GM23338 (cell line): Measurements from ENCODE around the gene SF3A1. TPM values are rescaled to one million over a fixed set of nuclear protein-coding genes. Genes with fewer than 3 reads are reported as not detected.

Source experiments
- ATAC-seq: fragments of 200-7000 bp; cut with Tn5 transposase; 3 replicates; pipeline ENCODE4 v1.9.1; 2020
- DNase-seq: peaks from one replicate; pipeline ENCODE4 v3.0.0-alpha.2; 2015; ENCODE audit warnings: low spot score
- H2AFZ ChIP-seq: fragments of 200-600 bp; sonication (generic); 2 replicates; pipeline ENCODE4 v1.8.0; 2016; ENCODE audit warnings: antibody characterized with exemption, mild to moderate bottlenecking, moderate library complexity
- H3F3A ChIP-seq: fragments of 200-600 bp; sonication (generic); replicated peaks from 2 replicates; pipeline ENCODE4 v1.8.0; 2017; ENCODE audit warnings: antibody characterized with exemption, mixed run types, low read depth
- H3K27ac ChIP-seq: fragments of 200-600 bp; sonication (generic); 2 replicates; pipeline ENCODE4 v1.6.1; 2016; ENCODE audit warnings: low read depth
- H3K27me3 ChIP-seq: fragments of 200-600 bp; sonication (generic); 2 replicates; pipeline ENCODE4 v1.8.0; 2016; ENCODE audit warnings: mild to moderate bottlenecking, mixed run types, moderate library complexity; ENCODE audit not compliant: insufficient read depth
- H3K36me3 ChIP-seq: fragments of 200-600 bp; sonication (generic); 2 replicates; pipeline ENCODE4 v1.8.0; 2016; ENCODE audit warnings: mild to moderate bottlenecking; ENCODE audit not compliant: insufficient read depth
- H3K4me1 ChIP-seq: fragments of 200-600 bp; sonication (generic); 2 replicates; pipeline ENCODE4 v1.8.0; 2016; ENCODE audit warnings: mild to moderate bottlenecking, moderate library complexity; ENCODE audit not compliant: insufficient read depth
- H3K4me2 ChIP-seq: fragments of 200-600 bp; sonication (generic); 2 replicates; pipeline ENCODE4 v1.7.1; 2017; ENCODE audit warnings: mixed run types
- H3K4me3 ChIP-seq: fragments of 200-600 bp; sonication (generic); 2 replicates; pipeline ENCODE4 v1.6.1; 2016; ENCODE audit warnings: mixed run types
- H3K79me2 ChIP-seq: fragments of 200-600 bp; sonication (generic); replicated peaks from 2 replicates; pipeline ENCODE4 v1.8.0; 2017; ENCODE audit warnings: mild to moderate bottlenecking; ENCODE audit not compliant: insufficient read depth
- H3K9me2 ChIP-seq: fragments of 200-600 bp; sonication (generic); 2 replicates; pipeline ENCODE4 v1.8.0; 2017; ENCODE audit not compliant: insufficient read depth
- H4K20me1 ChIP-seq: fragments of 200-600 bp; sonication (generic); replicated peaks from 2 replicates; pipeline ENCODE4 v1.8.0; 2017; ENCODE audit warnings: mild to moderate bottlenecking; ENCODE audit not compliant: insufficient read depth
- H3K27ac Mint-ChIP-seq: 2 replicates; pipeline ENCODE4 v1.8.0; 2020; ENCODE audit warnings: inconsistent platforms, mild to moderate bottlenecking, moderate library complexity, mixed read lengths
- H3K27me3 Mint-ChIP-seq: 3 replicates; pipeline ENCODE4 v1.8.0; 2022; ENCODE audit warnings: low read depth, mild to moderate bottlenecking, moderate library complexity, mixed read lengths, inconsistent platforms; ENCODE audit not compliant: insufficient read depth, poor library complexity
- H3K36me3 Mint-ChIP-seq: 3 replicates; pipeline ENCODE4 v1.8.0; 2021; ENCODE audit warnings: low read depth, mild to moderate bottlenecking, inconsistent platforms, moderate library complexity, mixed read lengths
- H3K4me1 Mint-ChIP-seq: 3 replicates; pipeline ENCODE4 v1.8.0; 2020; ENCODE audit warnings: mild to moderate bottlenecking, inconsistent platforms, mixed read lengths
- H3K4me3 Mint-ChIP-seq: 3 replicates; pipeline ENCODE4 v1.8.0; 2021; ENCODE audit warnings: moderate library complexity, mild to moderate bottlenecking, inconsistent platforms, mixed read lengths
- H3K9me3 Mint-ChIP-seq: 3 replicates; pipeline ENCODE4 v1.8.0; 2020; ENCODE audit warnings: moderate library complexity, mild to moderate bottlenecking, inconsistent platforms, mixed read lengths
- CREB1 ChIP-seq: fragments of 250-450 bp; sonication (Bioruptor Pico); IDR thresholded peaks from 2 replicates; pipeline ENCODE4 v1.5.0; 2020; ENCODE audit warnings: low read depth, mild to moderate bottlenecking, moderate library complexity
- EZH2 ChIP-seq: fragments of 200-600 bp; sonication (generic); IDR thresholded peaks from one replicate; pipeline ENCODE4 v1.8.0; 2017; ENCODE audit warnings: antibody characterized with exemption, mild to moderate bottlenecking, low read depth; ENCODE audit not compliant: unreplicated experiment
- EZH2phosphoT487 ChIP-seq: fragments of 200-600 bp; sonication (generic); IDR thresholded peaks from one replicate; pipeline ENCODE4 v1.8.1; 2018; ENCODE audit warnings: antibody characterized with exemption; ENCODE audit not compliant: unreplicated experiment
- JUNB ChIP-seq: IDR thresholded peaks from one replicate; pipeline ENCODE4 v1.6.1; 2016; ENCODE audit warnings: antibody characterized with exemption; ENCODE audit not compliant: unreplicated experiment
- NANOG ChIP-seq: IDR thresholded peaks from 2 replicates; pipeline ENCODE4 v1.6.1; 2016; ENCODE audit warnings: antibody characterized with exemption, borderline replicate concordance
- POLR2AphosphoS5 ChIP-seq: IDR thresholded peaks from 2 replicates; pipeline ENCODE4 v1.6.1; 2016; ENCODE audit warnings: antibody characterized with exemption, low read depth
- STAT1 ChIP-seq: IDR thresholded peaks from one replicate; pipeline ENCODE4 v1.6.1; 2016; ENCODE audit warnings: antibody characterized with exemption; ENCODE audit not compliant: unreplicated experiment
- ZNF114 ChIP-seq: fragments of 250-450 bp; sonication (Bioruptor Pico); IDR thresholded peaks from 2 replicates; pipeline ENCODE4 v1.5.0; 2020; ENCODE audit warnings: mild to moderate bottlenecking, moderate library complexity
- ZNF331 ChIP-seq: fragments of 250-450 bp; sonication (Bioruptor Pico); IDR thresholded peaks from 2 replicates; pipeline ENCODE4 v1.5.0; 2020; ENCODE audit warnings: low read depth, mild to moderate bottlenecking, moderate library complexity
- ZNF462 ChIP-seq: fragments of 250-450 bp; sonication (Bioruptor Pico); IDR thresholded peaks from 2 replicates; pipeline ENCODE4 v1.5.0; 2020; ENCODE audit warnings: mild to moderate bottlenecking, moderate library complexity
- polyA plus RNA-seq: library from polyadenylated mRNA; unstranded; fragments of >200 nt; fragmentation: Nextera tagmentation; extraction: Ambion mirVana; gene quantifications from 2 replicates; pipeline ENCODE4 v1.2.1, GENCODE V29; 2016
- total RNA-seq: library from RNA; depleted of rRNA; stranded (reverse); fragments of >200 nt; shearing (Covaris generic); gene quantifications from 2 replicates; pipeline ENCODE4 v1.2.3, GENCODE V29; 2014
- TF ChIP-seq, protein P1 (sequence below): IDR thresholded peaks from one replicate; pipeline ENCODE4 v1.6.1; 2018; ENCODE audit warnings: antibody characterized with exemption; ENCODE audit not compliant: unreplicated experiment
- TF ChIP-seq, protein P2 (sequence below), 2 experiments: fragments of 200-600 bp in 1 of 2; sonication (generic) in 1 of 2; conservative IDR thresholded peaks; 2 replicates each; pipeline versions ENCODE4 v1.5.1 to v1.6.1; 2016 to 2017; ENCODE audit warnings: antibody characterized with exemption in 2 of 2, low read depth in 2 of 2, mild to moderate bottlenecking in 2 of 2, moderate library complexity in 1 of 2
- TF ChIP-seq, protein P3 (sequence below): IDR thresholded peaks from 2 replicates; pipeline ENCODE4 v1.6.1; 2016; ENCODE audit warnings: antibody characterized with exemption

Gene SF3A1
- total and polyA plus RNA-seq, 2 experiments from 2014 or later = 107 to 108 TPM

DNA sequence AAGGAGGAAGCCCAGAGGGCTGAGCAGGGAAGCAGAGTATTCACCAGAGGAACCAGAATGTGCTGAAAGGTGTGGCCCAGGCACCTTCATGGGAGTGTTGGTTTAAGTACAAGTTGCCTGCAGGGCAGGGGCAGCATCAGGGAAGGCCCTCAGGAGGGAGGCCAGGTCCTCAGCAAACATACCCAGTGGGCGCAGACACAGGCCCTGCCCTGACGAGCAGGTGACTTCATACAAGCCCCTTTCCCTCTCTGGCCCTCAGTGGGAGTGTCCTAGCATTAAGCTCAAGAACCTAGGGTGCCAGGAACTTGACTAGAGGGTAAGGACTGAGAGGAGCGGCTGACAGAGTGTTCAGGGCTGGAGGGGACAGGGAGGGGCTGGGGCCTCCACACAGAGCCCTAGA, 59.9 kb downstream of the SF3A1 start:
- DNase-seq = no peak
- Histone ChIP-seq H3K4me2 (no peak overlapping the region), H3F3A (no peaks in the 10 kb centered on the region), H3K4me1 (no peaks in the 10 kb centered on the region), H3K9me2 (no peaks in the 10 kb centered on the region), H2AFZ (no peak overlapping the region), H3K27me3 (no peaks in the 10 kb centered on the region), H3K27ac (no peak overlapping the region), H4K20me1 (no peaks in the 10 kb centered on the region), H3K4me3 (no peak overlapping the region), H3K36me3 (no peaks in the 10 kb centered on the region), H3K79me2 (no peaks in the 10 kb centered on the region)
- H3K36me3 Mint-ChIP-seq = no peaks in the 10 kb centered on the region; the same call in 2 of the 3 replicates
- H3K4me1 Mint-ChIP-seq = peaks cover 16% of the 10 kb centered on the region
- no peak overlapping the region for H3K27ac Mint-ChIP-seq
- no peaks in the 10 kb centered on the region for H3K9me3 Mint-ChIP-seq
- no peak overlapping the region; the same call in 2 of the 3 replicates for H3K4me3 Mint-ChIP-seq
- peaks cover 10% of the 10 kb centered on the region for H3K27me3 Mint-ChIP-seq
- no peak for TF ChIP-seq NANOG
- TF ChIP-seq, protein P1, sequence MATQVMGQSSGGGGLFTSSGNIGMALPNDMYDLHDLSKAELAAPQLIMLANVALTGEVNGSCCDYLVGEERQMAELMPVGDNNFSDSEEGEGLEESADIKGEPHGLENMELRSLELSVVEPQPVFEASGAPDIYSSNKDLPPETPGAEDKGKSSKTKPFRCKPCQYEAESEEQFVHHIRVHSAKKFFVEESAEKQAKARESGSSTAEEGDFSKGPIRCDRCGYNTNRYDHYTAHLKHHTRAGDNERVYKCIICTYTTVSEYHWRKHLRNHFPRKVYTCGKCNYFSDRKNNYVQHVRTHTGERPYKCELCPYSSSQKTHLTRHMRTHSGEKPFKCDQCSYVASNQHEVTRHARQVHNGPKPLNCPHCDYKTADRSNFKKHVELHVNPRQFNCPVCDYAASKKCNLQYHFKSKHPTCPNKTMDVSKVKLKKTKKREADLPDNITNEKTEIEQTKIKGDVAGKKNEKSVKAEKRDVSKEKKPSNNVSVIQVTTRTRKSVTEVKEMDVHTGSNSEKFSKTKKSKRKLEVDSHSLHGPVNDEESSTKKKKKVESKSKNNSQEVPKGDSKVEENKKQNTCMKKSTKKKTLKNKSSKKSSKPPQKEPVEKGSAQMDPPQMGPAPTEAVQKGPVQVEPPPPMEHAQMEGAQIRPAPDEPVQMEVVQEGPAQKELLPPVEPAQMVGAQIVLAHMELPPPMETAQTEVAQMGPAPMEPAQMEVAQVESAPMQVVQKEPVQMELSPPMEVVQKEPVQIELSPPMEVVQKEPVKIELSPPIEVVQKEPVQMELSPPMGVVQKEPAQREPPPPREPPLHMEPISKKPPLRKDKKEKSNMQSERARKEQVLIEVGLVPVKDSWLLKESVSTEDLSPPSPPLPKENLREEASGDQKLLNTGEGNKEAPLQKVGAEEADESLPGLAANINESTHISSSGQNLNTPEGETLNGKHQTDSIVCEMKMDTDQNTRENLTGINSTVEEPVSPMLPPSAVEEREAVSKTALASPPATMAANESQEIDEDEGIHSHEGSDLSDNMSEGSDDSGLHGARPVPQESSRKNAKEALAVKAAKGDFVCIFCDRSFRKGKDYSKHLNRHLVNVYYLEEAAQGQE = no peak
- no peak for TF ChIP-seq ZNF462 (CRISPR knock-in tag)
- no peak for TF ChIP-seq CREB1 (CRISPR knock-in tag)
- TF ChIP-seq, protein P2, sequence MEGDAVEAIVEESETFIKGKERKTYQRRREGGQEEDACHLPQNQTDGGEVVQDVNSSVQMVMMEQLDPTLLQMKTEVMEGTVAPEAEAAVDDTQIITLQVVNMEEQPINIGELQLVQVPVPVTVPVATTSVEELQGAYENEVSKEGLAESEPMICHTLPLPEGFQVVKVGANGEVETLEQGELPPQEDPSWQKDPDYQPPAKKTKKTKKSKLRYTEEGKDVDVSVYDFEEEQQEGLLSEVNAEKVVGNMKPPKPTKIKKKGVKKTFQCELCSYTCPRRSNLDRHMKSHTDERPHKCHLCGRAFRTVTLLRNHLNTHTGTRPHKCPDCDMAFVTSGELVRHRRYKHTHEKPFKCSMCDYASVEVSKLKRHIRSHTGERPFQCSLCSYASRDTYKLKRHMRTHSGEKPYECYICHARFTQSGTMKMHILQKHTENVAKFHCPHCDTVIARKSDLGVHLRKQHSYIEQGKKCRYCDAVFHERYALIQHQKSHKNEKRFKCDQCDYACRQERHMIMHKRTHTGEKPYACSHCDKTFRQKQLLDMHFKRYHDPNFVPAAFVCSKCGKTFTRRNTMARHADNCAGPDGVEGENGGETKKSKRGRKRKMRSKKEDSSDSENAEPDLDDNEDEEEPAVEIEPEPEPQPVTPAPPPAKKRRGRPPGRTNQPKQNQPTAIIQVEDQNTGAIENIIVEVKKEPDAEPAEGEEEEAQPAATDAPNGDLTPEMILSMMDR (conservative IDR thresholded peaks at IDR 0.05; ENCODE audit: low read depth in 2 of 2) = no peak
- TF ChIP-seq EZH2phosphoT487 = no peak
- no peak for TF ChIP-seq ZNF114 (CRISPR knock-in tag)
- TF ChIP-seq POLR2AphosphoS5 = no peak
- no peak for TF ChIP-seq EZH2
- TF ChIP-seq, protein P3, sequence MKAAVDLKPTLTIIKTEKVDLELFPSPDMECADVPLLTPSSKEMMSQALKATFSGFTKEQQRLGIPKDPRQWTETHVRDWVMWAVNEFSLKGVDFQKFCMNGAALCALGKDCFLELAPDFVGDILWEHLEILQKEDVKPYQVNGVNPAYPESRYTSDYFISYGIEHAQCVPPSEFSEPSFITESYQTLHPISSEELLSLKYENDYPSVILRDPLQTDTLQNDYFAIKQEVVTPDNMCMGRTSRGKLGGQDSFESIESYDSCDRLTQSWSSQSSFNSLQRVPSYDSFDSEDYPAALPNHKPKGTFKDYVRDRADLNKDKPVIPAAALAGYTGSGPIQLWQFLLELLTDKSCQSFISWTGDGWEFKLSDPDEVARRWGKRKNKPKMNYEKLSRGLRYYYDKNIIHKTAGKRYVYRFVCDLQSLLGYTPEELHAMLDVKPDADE = no peak
- no peak for TF ChIP-seq ZNF331 (CRISPR knock-in tag)
- TF ChIP-seq JUNB = no peak
- no peak for TF ChIP-seq STAT1
- ATAC-seq = no peak
